GM23248 (cell line): ENCODE results near the gene TMEM121. TPM values are rescaled to one million over a fixed set of nuclear protein-coding genes. Genes with fewer than 3 reads are reported as not detected.
"Not testable (repeated sequence)": the region's sequence is repeated elsewhere in the genome, so short reads cannot be mapped to it uniquely, and the experiment has no call there.

ENCODE experiments used
- DNase-seq: peaks from one replicate; pipeline ENCODE4 v3.0.0-alpha.2; 2015
- H2AFZ ChIP-seq: fragments of 200-600 bp; sonication (generic); 2 replicates; pipeline ENCODE4 v1.6.1; 2016; ENCODE audit warnings: antibody characterized with exemption
- H3F3A ChIP-seq: fragments of 200-600 bp; sonication (generic); 2 replicates; pipeline ENCODE4 v1.6.1; 2016; ENCODE audit warnings: mild to moderate bottlenecking, antibody characterized with exemption, mixed run types; ENCODE audit not compliant: insufficient read depth
- H3K27ac ChIP-seq: fragments of 200-600 bp; sonication (generic); 2 replicates; pipeline ENCODE4 v1.5.1; 2016; ENCODE audit warnings: mild to moderate bottlenecking
- H3K27me3 ChIP-seq: fragments of 200-600 bp; sonication (generic); replicated peaks from 2 replicates; pipeline ENCODE4 v1.6.1; 2016; ENCODE audit warnings: mild to moderate bottlenecking; ENCODE audit not compliant: insufficient read depth
- H3K36me3 ChIP-seq: fragments of 200-600 bp; sonication (generic); 2 replicates; pipeline ENCODE4 v1.6.1; 2016; ENCODE audit warnings: low read depth, mild to moderate bottlenecking
- H3K4me1 ChIP-seq: fragments of 200-600 bp; sonication (generic); 2 replicates; pipeline ENCODE4 v1.6.1; 2016; ENCODE audit warnings: mild to moderate bottlenecking; ENCODE audit not compliant: insufficient read depth
- H3K4me2 ChIP-seq: fragments of 200-600 bp; sonication (generic); one replicate; pipeline ENCODE4 v1.6.1; 2016; ENCODE audit warnings: mild to moderate bottlenecking; ENCODE audit not compliant: unreplicated experiment
- H3K4me3 ChIP-seq: fragments of 200-600 bp; sonication (generic); 2 replicates; pipeline ENCODE4 v1.5.1; 2016; ENCODE audit warnings: mild to moderate bottlenecking
- H3K79me2 ChIP-seq: fragments of 200-600 bp; sonication (generic); 2 replicates; pipeline ENCODE4 v1.6.1; 2016; ENCODE audit warnings: mild to moderate bottlenecking; ENCODE audit not compliant: insufficient read depth
- H3K9ac ChIP-seq: fragments of 200-600 bp; sonication (generic); 2 replicates; pipeline ENCODE4 v1.6.1; 2016; ENCODE audit warnings: mild to moderate bottlenecking
- H3K9me2 ChIP-seq: fragments of 200-600 bp; sonication (generic); 2 replicates; pipeline ENCODE4 v1.6.1; 2016; ENCODE audit warnings: mixed run types, mild to moderate bottlenecking, moderate library complexity; ENCODE audit not compliant: insufficient read depth
- H3K9me3 ChIP-seq: fragments of 200-600 bp; sonication (generic); one replicate; pipeline ENCODE4 v1.6.1; 2017; ENCODE audit warnings: low read depth
- H4K20me1 ChIP-seq: fragments of 200-600 bp; sonication (generic); 2 replicates; pipeline ENCODE4 v1.6.0; 2016; ENCODE audit not compliant: insufficient read depth
- EZH2 ChIP-seq: fragments of 200-600 bp; sonication (generic); IDR thresholded peaks from 2 replicates; pipeline ENCODE4 v1.6.1; 2018; ENCODE audit warnings: antibody characterized with exemption, mild to moderate bottlenecking; ENCODE audit not compliant: insufficient read depth, poor library complexity, severe bottlenecking
- EZH2phosphoT487 ChIP-seq: fragments of 200-600 bp; sonication (generic); IDR thresholded peaks from 2 replicates; pipeline ENCODE4 v1.6.1; 2018; ENCODE audit warnings: antibody characterized with exemption, moderate library complexity, mild to moderate bottlenecking, low read depth; ENCODE audit not compliant: insufficient read depth
- WGBS, 2 experiments: methylation state at CpG; one replicate each; pipeline ENCODE4 v1.1.6; 2015 to 2017; ENCODE audit warnings: low lambda C conversion rate in 2 of 2, low coverage in 1 of 2; ENCODE audit errors: missing lambda C conversion rate in 2 of 2; 5-methylcytosine and 5-hydroxymethylcytosine counted together
- in situ Hi-C: fragments of 300-500 bp; cut with MboI; formaldehyde crosslinking; loops from 2 replicates; pipeline ENCODE4 v1.15.0; 2020
- polyA plus RNA-seq: library from polyadenylated mRNA; unstranded; fragments of >200 nt; fragmentation: Nextera tagmentation; extraction: Ambion mirVana; gene quantifications from 2 replicates; pipeline ENCODE4 v1.2.1, GENCODE V29; 2016
- total RNA-seq: library from RNA; depleted of rRNA; stranded (reverse); fragments of >200 nt; shearing (Covaris generic); gene quantifications from 2 replicates; pipeline ENCODE4 v1.2.3, GENCODE V29; 2014

The TMEM121 gene
- total and polyA plus RNA-seq, 2 experiments from 2014 or later = 5.8 to 11.1 TPM

- WGBS, 2 experiments = 73 to 82% methylated on average over 6 to 25 of the region's 38 CpGs
- in situ Hi-C loops = no loop called here
Observed at GRCh38 chr14:105547741-105548169, 21.4 kb downstream of the TMEM121 start.

GRCh38 chr14:105549481-105549880 lies 23.1 kb downstream of the TMEM121 start:
- no peaks in the 10 kb centered on the region for H3K4me1 ChIP-seq

More at GRCh38 chr14:105547741-105548169, 21.4 kb downstream of the TMEM121 start:
- no peak overlapping the region for H3K4me2 ChIP-seq
- no peaks in the 10 kb centered on the region for H3K79me2 ChIP-seq
- no peak overlapping the region for H3K9ac ChIP-seq
- no peak for DNase-seq
- no peaks in the 10 kb centered on the region for H3K9me2 ChIP-seq
- no peaks in the 10 kb centered on the region for H4K20me1 ChIP-seq
- H3F3A ChIP-seq = no peaks in the 10 kb centered on the region
- H3K27ac ChIP-seq = no peak overlapping the region
- no peak overlapping the region for H3K4me3 ChIP-seq
- TF ChIP-seq EZH2phosphoT487 (no peak), EZH2 (no peak)
- H3K27me3 ChIP-seq = peaks cover 4% of the 10 kb centered on the region; the same call in 1 of the 2 replicates
- no peaks in the 10 kb centered on the region for H3K9me3 ChIP-seq
- H3K4me1 ChIP-seq = no peaks in the 10 kb centered on the region
- H3K36me3 ChIP-seq = no peaks in the 10 kb centered on the region
- H2AFZ ChIP-seq = no peak overlapping the region

GRCh38 chr14:105554022-105554421 lies 27.6 kb downstream of the TMEM121 start:
- Histone ChIP-seq H3K9me2 (no peaks in the 10 kb centered on the region), H3F3A (no peaks in the 10 kb centered on the region), H3K4me1 (no peaks in the 10 kb centered on the region), H3K27me3 (peaks cover 10% of the 10 kb centered on the region; the same call in 1 of the 2 replicates), H3K36me3 (no peaks in the 10 kb centered on the region), H4K20me1 (no peaks in the 10 kb centered on the region), H3K27ac (no peak overlapping the region), H3K79me2 (no peaks in the 10 kb centered on the region), H3K4me2 (no peak overlapping the region), H3K9ac (no peak overlapping the region), H2AFZ (no peak overlapping the region), H3K9me3 (no peaks in the 10 kb centered on the region), H3K4me3 (no peak overlapping the region)
- DNase-seq = no peak
- in situ Hi-C loops = loop anchor here (25.0 kb wide), 1 partner anchor 458 kb away; no protein-coding TSS in a partner anchor
- TF ChIP-seq EZH2 = no peak
- no peak for TF ChIP-seq EZH2phosphoT487
- 55 to 57% methylated on average over 6 of the region's 6 CpGs for WGBS, 2 experiments

More at GRCh38 chr14:105549481-105549880, 23.1 kb downstream of the TMEM121 start:
- no peaks in the 10 kb centered on the region for H3F3A ChIP-seq
- no peaks in the 10 kb centered on the region for H3K79me2 ChIP-seq
- H3K9me3 ChIP-seq = no peaks in the 10 kb centered on the region
- H3K27me3 ChIP-seq = peaks cover 9% of the 10 kb centered on the region; the same call in 1 of the 2 replicates
- no peaks in the 10 kb centered on the region for H3K9me2 ChIP-seq
- in situ Hi-C loops = no loop called here
- no peak overlapping the region for H3K27ac ChIP-seq
- H3K4me2 ChIP-seq = no peak overlapping the region
- DNase-seq = no peak
- TF ChIP-seq EZH2phosphoT487 (no peak), EZH2 (no peak)
- H4K20me1 ChIP-seq = no peaks in the 10 kb centered on the region
- H3K4me3 ChIP-seq = no peak overlapping the region
- no peaks in the 10 kb centered on the region for H3K36me3 ChIP-seq
- WGBS, 2 experiments = 74 to 80% methylated on average over 23 of the region's 23 CpGs
- no peak overlapping the region for H3K9ac ChIP-seq
- H2AFZ ChIP-seq = no peak overlapping the region

- Histone ChIP-seq H3K4me2 (no peak overlapping the region), H3K27me3 (peaks cover 10% of the 10 kb centered on the region; the same call in 1 of the 2 replicates), H3K9ac (no peak overlapping the region), H3K9me2 (no peaks in the 10 kb centered on the region), H4K20me1 (no peaks in the 10 kb centered on the region), H3K4me3 (no peak overlapping the region), H3F3A (no peaks in the 10 kb centered on the region), H3K79me2 (no peaks in the 10 kb centered on the region), H2AFZ (no peak overlapping the region), H3K36me3 (no peaks in the 10 kb centered on the region), H3K9me3 (no peaks in the 10 kb centered on the region), H3K4me1 (no peaks in the 10 kb centered on the region), H3K27ac (no peak overlapping the region)
- 36 to 43% methylated on average over 5 of the region's 5 CpGs for WGBS, 2 experiments
- DNase-seq = no peak
- no peak for TF ChIP-seq EZH2
- no peak for TF ChIP-seq EZH2phosphoT487
- in situ Hi-C loops = loop anchor here (25.0 kb wide), 1 partner anchor 458 kb away; no protein-coding TSS in a partner anchor
Observed at GRCh38 chr14:105554523-105554922, 28.1 kb downstream of the TMEM121 start.

GRCh38 chr14:105557671-105558070 lies 31.3 kb downstream of the TMEM121 start:
- H4K20me1 ChIP-seq, H3K9me2 ChIP-seq, H3K4me3 ChIP-seq, H2AFZ ChIP-seq, H3K4me1 ChIP-seq, H3K9me3 ChIP-seq, H3K4me2 ChIP-seq, DNase-seq, H3F3A ChIP-seq, H3K79me2 ChIP-seq, H3K36me3 ChIP-seq, H3K9ac ChIP-seq, H3K27ac ChIP-seq, H3K27me3 ChIP-seq: not testable (repeated sequence)
- 65 to 67% methylated on average over 18 to 19 of the region's 19 CpGs for WGBS, 2 experiments
- in situ Hi-C loops = loop anchor here (25.0 kb wide), 1 partner anchor 455 kb away; no protein-coding TSS in a partner anchor

GRCh38 chr14:105558449-105559154 lies 32.2 kb downstream of the TMEM121 start:
- not testable (repeated sequence) for H3F3A ChIP-seq, H3K27me3 ChIP-seq, H3K27ac ChIP-seq, H3K79me2 ChIP-seq, DNase-seq, H3K9me2 ChIP-seq, H3K4me1 ChIP-seq, H2AFZ ChIP-seq, H3K36me3 ChIP-seq, H3K4me3 ChIP-seq, H3K9ac ChIP-seq, H3K9me3 ChIP-seq, H3K4me2 ChIP-seq, H4K20me1 ChIP-seq
- in situ Hi-C loops = loop anchor here (25.0 kb wide), 1 partner anchor 454 kb away; no protein-coding TSS in a partner anchor
- 66 to 70% methylated on average over 13 to 15 of the region's 28 CpGs for WGBS, 2 experiments
